Neural cell (in vitro differentiated cells): ENCODE measurements around the gene ASTN1. TPM values are rescaled to one million over a fixed set of nuclear protein-coding genes. Genes with fewer than 3 reads are reported as not detected.

Experiments used
- H2AFZ ChIP-seq: fragments of 200-600, 300-800 bp; sonication (generic), shearing (Covaris generic); 2 replicates; pipeline ENCODE4 v1.6.0; 2014; ENCODE audit warnings: low read depth, mild to moderate bottlenecking, antibody characterized with exemption, low read length, moderate library complexity
- H3F3A ChIP-seq: fragments of 200-600 bp; shearing (Covaris generic); 2 replicates; pipeline ENCODE4 v1.6.1; 2016; ENCODE audit warnings: mild to moderate bottlenecking, moderate library complexity, mixed read lengths, antibody characterized with exemption, low read length; ENCODE audit not compliant: insufficient read depth, poor library complexity, severe bottlenecking
- H3K27ac ChIP-seq: fragments of 200-600, 300-800 bp; sonication (generic), shearing (Covaris generic); 2 replicates; pipeline ENCODE4 v1.5.1; 2014; ENCODE audit warnings: mild to moderate bottlenecking, low read length, moderate library complexity
- H3K27me3 ChIP-seq: fragments of 300-800, 200-600 bp; sonication (generic), shearing (Covaris generic); 2 replicates; pipeline ENCODE4 v1.6.0; 2014; ENCODE audit warnings: mild to moderate bottlenecking, low read depth, low read length, moderate library complexity; ENCODE audit not compliant: insufficient read depth
- H3K36me3 ChIP-seq: fragments of 300-800, 200-600 bp; sonication (generic), shearing (Covaris generic); 2 replicates; pipeline ENCODE4 v1.5.1; 2014; ENCODE audit warnings: mild to moderate bottlenecking, antibody characterized with exemption, low read length, moderate library complexity; ENCODE audit not compliant: insufficient read depth
- H3K4me2 ChIP-seq: fragments of 300-800, 200-600 bp; sonication (generic), shearing (Covaris generic); 2 replicates; pipeline ENCODE4 v1.6.0; 2014; ENCODE audit warnings: mild to moderate bottlenecking, low read length
- H3K4me3 ChIP-seq: fragments of 300-800, 200-600 bp; sonication (generic), shearing (Covaris generic); 2 replicates; pipeline ENCODE4 v1.5.1; 2014; ENCODE audit warnings: mild to moderate bottlenecking, low read length, moderate library complexity
- H3K79me2 ChIP-seq: fragments of 200-600 bp; shearing (Covaris generic); replicated peaks from 2 replicates; pipeline ENCODE4 v1.6.0; 2014; ENCODE audit warnings: mild to moderate bottlenecking, low read length, moderate library complexity; ENCODE audit not compliant: insufficient read depth
- H3K9ac ChIP-seq: fragments of 300-800, 200-600 bp; sonication (generic), shearing (Covaris generic); 2 replicates; pipeline ENCODE4 v1.6.1; 2016; ENCODE audit warnings: mild to moderate bottlenecking, low read length, mixed read lengths
- H3K9me2 ChIP-seq: fragments of 200-600 bp; shearing (Covaris generic); 2 replicates; pipeline ENCODE4 v1.6.1; 2016; ENCODE audit warnings: mild to moderate bottlenecking, low read length, mixed read lengths; ENCODE audit not compliant: insufficient read depth
- H3K9me3 ChIP-seq: fragments of 200-600, 300-800 bp; sonication (generic), shearing (Covaris generic); 2 replicates; pipeline ENCODE4 v1.6.1; 2016; ENCODE audit warnings: mild to moderate bottlenecking, mixed run types, low read length, moderate library complexity, mixed read lengths
- H4K20me1 ChIP-seq: fragments of 200-600 bp; shearing (Covaris generic); 2 replicates; pipeline ENCODE4 v1.6.1; 2016; ENCODE audit warnings: mild to moderate bottlenecking, mixed run types; ENCODE audit not compliant: insufficient read depth
- EP300 ChIP-seq: fragments of 450-650 bp; conservative IDR thresholded peaks from 2 replicates; pipeline ENCODE4 v1.6.1; 2014; ENCODE audit warnings: antibody characterized with exemption, mild to moderate bottlenecking, moderate library complexity; ENCODE audit not compliant: poor library complexity, severe bottlenecking
- EZH2 ChIP-seq: fragments of 200-600, 300-800 bp; shearing (Covaris generic), sonication (generic); IDR thresholded peaks from 2 replicates; pipeline ENCODE4 v1.6.1; 2014; ENCODE audit warnings: antibody characterized with exemption, low read length, borderline replicate concordance, mild to moderate bottlenecking; ENCODE audit not compliant: insufficient read depth, poor library complexity, severe bottlenecking
- MXI1 ChIP-seq: fragments of 450-650 bp; conservative IDR thresholded peaks from 2 replicates; pipeline ENCODE4 v1.6.1; 2014; ENCODE audit warnings: antibody characterized with exemption, mild to moderate bottlenecking; ENCODE audit not compliant: poor library complexity, severe bottlenecking
- POLR2AphosphoS5 ChIP-seq: IDR thresholded peaks from 2 replicates; pipeline ENCODE4 v1.6.1; 2012
- RAD21 ChIP-seq: fragments of 450-650 bp; conservative IDR thresholded peaks from 2 replicates; pipeline ENCODE4 v1.6.1; 2014; ENCODE audit warnings: antibody characterized with exemption, mild to moderate bottlenecking, moderate library complexity
- REST ChIP-seq: IDR thresholded peaks from 2 replicates; pipeline ENCODE4 v1.6.1; 2012; ENCODE audit warnings: borderline replicate concordance
- SMC3 ChIP-seq: fragments of 450-650 bp; conservative IDR thresholded peaks from 2 replicates; pipeline ENCODE4 v1.6.1; 2014; ENCODE audit warnings: antibody characterized with exemption, mild to moderate bottlenecking, moderate library complexity; ENCODE audit not compliant: poor library complexity
- TAF1 ChIP-seq: IDR thresholded peaks from 2 replicates; pipeline ENCODE4 v1.6.1; 2012; ENCODE audit warnings: low read depth
- polyA plus RNA-seq: library from polyadenylated mRNA; depleted of rRNA; stranded (reverse); fragments of >200 nt; gene quantifications from 2 replicates; pipeline ENCODE4 v1.2.3, GENCODE V29; 2014
- TF ChIP-seq, protein P1 (sequence below): fragments of 450-650 bp; IDR thresholded peaks from 2 replicates; pipeline ENCODE4 v1.5.1; 2014; ENCODE audit warnings: antibody characterized with exemption, mild to moderate bottlenecking, moderate library complexity; ENCODE audit not compliant: poor library complexity, severe bottlenecking

Gene ASTN1
- polyA plus RNA-seq, 1 donor from 2014 or later, result 33.4 TPM

GRCh38 chr1:177145106-177146070 lies 19.1 kb downstream of the ASTN1 start:
- no peak overlapping the region for H3K9ac ChIP-seq
- no peak overlapping the region for H3K4me2 ChIP-seq
- H2AFZ ChIP-seq, result no peak overlapping the region
- H4K20me1 ChIP-seq, result no peaks in the 10 kb centered on the region
- no peaks in the 10 kb centered on the region for H3K36me3 ChIP-seq
- H3K79me2 ChIP-seq, result peaks cover 21% of the 10 kb centered on the region
- no peaks in the 10 kb centered on the region for H3F3A ChIP-seq
- H3K9me2 ChIP-seq, result no peaks in the 10 kb centered on the region
- no peak overlapping the region for H3K27ac ChIP-seq
- H3K27me3 ChIP-seq, result no peaks in the 10 kb centered on the region
- H3K9me3 ChIP-seq, result no peaks in the 10 kb centered on the region
- TF ChIP-seq TAF1, result no peak
- no peak for TF ChIP-seq SMC3
- TF ChIP-seq POLR2AphosphoS5, result no peak
- no peak for TF ChIP-seq EZH2
- TF ChIP-seq, protein P1, sequence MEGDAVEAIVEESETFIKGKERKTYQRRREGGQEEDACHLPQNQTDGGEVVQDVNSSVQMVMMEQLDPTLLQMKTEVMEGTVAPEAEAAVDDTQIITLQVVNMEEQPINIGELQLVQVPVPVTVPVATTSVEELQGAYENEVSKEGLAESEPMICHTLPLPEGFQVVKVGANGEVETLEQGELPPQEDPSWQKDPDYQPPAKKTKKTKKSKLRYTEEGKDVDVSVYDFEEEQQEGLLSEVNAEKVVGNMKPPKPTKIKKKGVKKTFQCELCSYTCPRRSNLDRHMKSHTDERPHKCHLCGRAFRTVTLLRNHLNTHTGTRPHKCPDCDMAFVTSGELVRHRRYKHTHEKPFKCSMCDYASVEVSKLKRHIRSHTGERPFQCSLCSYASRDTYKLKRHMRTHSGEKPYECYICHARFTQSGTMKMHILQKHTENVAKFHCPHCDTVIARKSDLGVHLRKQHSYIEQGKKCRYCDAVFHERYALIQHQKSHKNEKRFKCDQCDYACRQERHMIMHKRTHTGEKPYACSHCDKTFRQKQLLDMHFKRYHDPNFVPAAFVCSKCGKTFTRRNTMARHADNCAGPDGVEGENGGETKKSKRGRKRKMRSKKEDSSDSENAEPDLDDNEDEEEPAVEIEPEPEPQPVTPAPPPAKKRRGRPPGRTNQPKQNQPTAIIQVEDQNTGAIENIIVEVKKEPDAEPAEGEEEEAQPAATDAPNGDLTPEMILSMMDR, result no peak
- TF ChIP-seq REST, result no peak
- no peak for TF ChIP-seq RAD21
- TF ChIP-seq MXI1, result no peak
- TF ChIP-seq EP300, result no peak
- H3K4me3 ChIP-seq, result no peak overlapping the region

DNA sequence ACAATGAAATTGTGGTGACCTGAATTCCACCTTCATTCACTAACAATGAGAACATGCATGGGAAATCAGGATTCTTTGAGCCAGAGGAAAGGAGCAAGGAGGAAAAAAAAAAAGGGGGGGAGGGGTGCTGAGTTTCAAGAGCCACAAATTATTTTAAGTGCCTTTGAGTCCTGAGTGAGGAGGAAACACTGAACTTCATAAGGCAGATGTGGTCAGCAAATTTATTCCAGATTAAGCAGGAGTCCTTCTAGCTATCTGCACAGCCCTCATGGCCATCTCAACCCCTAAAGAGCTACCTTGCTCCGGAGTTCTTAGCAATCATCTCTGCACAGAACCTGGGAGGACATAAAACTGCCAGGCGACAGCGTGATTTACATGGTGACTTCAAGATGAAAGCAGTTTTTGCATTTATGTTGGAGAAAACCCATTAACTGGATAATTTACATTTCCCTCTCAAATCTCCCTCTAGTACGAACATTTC lies 21.7 kb downstream of the ASTN1 start:
- Histone ChIP-seq H3K4me2 (no peak overlapping the region), H3K79me2 (peaks cover 22% of the 10 kb centered on the region), H3K9ac (no peak overlapping the region), H3K27ac (no peak overlapping the region), H3F3A (no peaks in the 10 kb centered on the region), H3K27me3 (no peaks in the 10 kb centered on the region), H3K36me3 (no peaks in the 10 kb centered on the region), H2AFZ (no peak overlapping the region), H3K9me3 (no peaks in the 10 kb centered on the region), H3K4me3 (no peak overlapping the region), H3K9me2 (no peaks in the 10 kb centered on the region), H4K20me1 (no peaks in the 10 kb centered on the region)
- no peak for TF ChIP-seq MXI1
- no peak for TF ChIP-seq SMC3
- no peak for TF ChIP-seq EZH2
- no peak for TF ChIP-seq TAF1
- TF ChIP-seq EP300, result no peak
- no peak for TF ChIP-seq REST
- TF ChIP-seq RAD21, result no peak
- TF ChIP-seq, protein P1, result no peak
- TF ChIP-seq POLR2AphosphoS5, result no peak
